Measurements from ENCODE around the gene HAUS8.

HAUS8 gene

GRCh38 chr19:17073869-17074633 is 1.2 kb downstream of the HAUS8 start:
- H3K27ac ChIP-seq: peak overlapping the region; percentile 85
- no peak for TF ChIP-seq ZFX (IDR thresholded peaks at IDR 0.05)
- TF ChIP-seq, protein P1, sequence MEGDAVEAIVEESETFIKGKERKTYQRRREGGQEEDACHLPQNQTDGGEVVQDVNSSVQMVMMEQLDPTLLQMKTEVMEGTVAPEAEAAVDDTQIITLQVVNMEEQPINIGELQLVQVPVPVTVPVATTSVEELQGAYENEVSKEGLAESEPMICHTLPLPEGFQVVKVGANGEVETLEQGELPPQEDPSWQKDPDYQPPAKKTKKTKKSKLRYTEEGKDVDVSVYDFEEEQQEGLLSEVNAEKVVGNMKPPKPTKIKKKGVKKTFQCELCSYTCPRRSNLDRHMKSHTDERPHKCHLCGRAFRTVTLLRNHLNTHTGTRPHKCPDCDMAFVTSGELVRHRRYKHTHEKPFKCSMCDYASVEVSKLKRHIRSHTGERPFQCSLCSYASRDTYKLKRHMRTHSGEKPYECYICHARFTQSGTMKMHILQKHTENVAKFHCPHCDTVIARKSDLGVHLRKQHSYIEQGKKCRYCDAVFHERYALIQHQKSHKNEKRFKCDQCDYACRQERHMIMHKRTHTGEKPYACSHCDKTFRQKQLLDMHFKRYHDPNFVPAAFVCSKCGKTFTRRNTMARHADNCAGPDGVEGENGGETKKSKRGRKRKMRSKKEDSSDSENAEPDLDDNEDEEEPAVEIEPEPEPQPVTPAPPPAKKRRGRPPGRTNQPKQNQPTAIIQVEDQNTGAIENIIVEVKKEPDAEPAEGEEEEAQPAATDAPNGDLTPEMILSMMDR (conservative IDR thresholded peaks at IDR 0.05): no peak

- no peak overlapping the region for H3K27ac ChIP-seq
- TF ChIP-seq, protein P1 (conservative IDR thresholded peaks at IDR 0.05): no peak
- TF ChIP-seq ZFX (IDR thresholded peaks at IDR 0.05): no peak
These were observed 4.3 kb downstream of the HAUS8 start for GRCh38 chr19:17070912-17071311.

DNA sequence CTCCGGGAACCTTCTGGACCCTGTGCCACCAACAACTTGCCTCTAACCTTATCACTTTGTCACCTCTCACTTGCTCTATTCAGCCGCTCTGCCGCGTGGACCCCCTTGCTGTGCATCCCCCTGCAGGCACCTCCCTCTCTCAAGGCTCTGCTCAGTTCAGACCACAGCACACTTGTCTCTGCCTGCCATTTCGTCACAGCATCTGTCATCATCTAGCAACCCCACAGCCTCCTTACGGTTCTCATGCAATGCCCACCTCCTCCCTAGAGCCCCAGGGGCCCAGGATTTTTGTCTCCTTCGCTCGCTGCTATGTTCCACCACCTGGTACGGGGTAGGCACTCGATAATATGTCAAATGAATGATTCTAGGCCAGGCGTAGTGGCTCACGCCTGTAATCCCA is 4.8 kb downstream of the HAUS8 start:
- no peak for TF ChIP-seq ZFX (IDR thresholded peaks at IDR 0.05)
- TF ChIP-seq, protein P1 (conservative IDR thresholded peaks at IDR 0.05): no peak
- H3K27ac ChIP-seq: no peak overlapping the region

- TF ChIP-seq ZFX (IDR thresholded peaks at IDR 0.05): no peak
- TF ChIP-seq, protein P1 (conservative IDR thresholded peaks at IDR 0.05): no peak
- H3K27ac ChIP-seq: no peak overlapping the region
These were observed 6.1 kb downstream of the HAUS8 start for GRCh38 chr19:17069193-17069592.

DNA sequence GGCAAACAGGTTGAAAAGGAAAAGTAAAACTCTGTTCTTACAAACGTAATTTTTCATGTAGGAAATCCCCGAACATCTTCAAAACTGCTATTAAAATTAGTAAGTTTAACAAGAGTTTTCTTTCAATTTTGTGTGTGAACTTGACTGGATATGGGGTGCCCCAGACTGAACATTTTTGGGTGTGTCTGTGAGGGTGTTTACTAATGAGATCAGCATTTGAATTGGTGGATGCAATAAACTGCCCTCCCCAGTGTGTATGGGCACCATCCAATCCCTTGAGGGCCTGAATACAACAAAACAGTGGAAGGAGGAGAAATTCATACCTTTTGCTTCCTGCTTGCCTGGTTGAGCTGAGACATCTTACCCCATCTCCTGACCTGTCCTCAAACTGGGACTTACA is 11.8 kb downstream of the HAUS8 start:
- no peak overlapping the region for H3K27ac ChIP-seq
- TF ChIP-seq ZFX (IDR thresholded peaks at IDR 0.05): no peak
- TF ChIP-seq, protein P1 (conservative IDR thresholded peaks at IDR 0.05): no peak

GRCh38 chr19:17061691-17062090 is 13.6 kb downstream of the HAUS8 start:
- no peak for TF ChIP-seq ZFX (IDR thresholded peaks at IDR 0.05)
- TF ChIP-seq, protein P1 (conservative IDR thresholded peaks at IDR 0.05): no peak
- no peak overlapping the region for H3K27ac ChIP-seq

DNA sequence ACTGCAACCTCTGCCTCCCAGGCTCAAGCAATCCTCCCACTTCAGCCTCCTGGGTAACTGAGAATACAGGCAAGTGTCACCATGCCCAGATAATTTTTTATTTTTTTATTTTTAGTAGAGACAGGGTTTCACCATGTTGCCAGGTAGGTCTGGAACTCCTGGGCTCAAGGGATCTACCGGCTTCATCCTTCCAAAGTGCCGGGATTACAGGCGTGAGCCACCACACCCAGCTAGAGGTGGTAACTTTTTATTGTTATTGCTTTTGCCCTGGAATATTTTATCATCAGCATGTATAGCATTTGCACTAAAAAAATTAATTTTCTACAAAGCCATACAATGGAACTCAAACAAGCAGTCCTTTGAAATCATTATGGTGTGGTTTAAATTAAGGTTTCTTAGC is 14.0 kb downstream of the HAUS8 start:
- TF ChIP-seq, protein P1 (conservative IDR thresholded peaks at IDR 0.05): no peak
- no peak for TF ChIP-seq ZFX (IDR thresholded peaks at IDR 0.05)
- no peak overlapping the region for H3K27ac ChIP-seq
